CD4-positive, alpha-beta T cell treated with Interleukin-4 for 4 hours (primary cell): Measurements from ENCODE around the gene GPR22.
A peak's percentile ranks its signal among the peaks of the same experiment; 100 is the strongest.

Source experiments
- DNase-seq: peaks from one replicate; pipeline ENCODE4 v3.0.0-alpha.2; 2020

The GPR22 gene

GRCh38 chr7:107469929-107470328 is at the start of gene GPR22:
Gene GPR22, plus strand, starts transcription at chr7:107470057. Its CDS starts 4,004 bp downstream, at chr7:107474061.
- no peak for DNase-seq

GRCh38 chr7:107427462-107427861 is 42.4 kb upstream of the GPR22 start:
- no peak for DNase-seq

GRCh38 chr7:107428642-107429041 is 41.2 kb upstream of the GPR22 start:
- DNase-seq = no peak

GRCh38 chr7:107430057-107430456 is 39.8 kb upstream of the GPR22 start:
- no peak for DNase-seq

- no peak for DNase-seq
Measured at GRCh38 chr7:107432261-107432660, 37.6 kb upstream of the GPR22 start.

GRCh38 chr7:107435749-107436148 is 34.1 kb upstream of the GPR22 start:
- DNase-seq = no peak

- no peak for DNase-seq
Measured at GRCh38 chr7:107439025-107439424, 30.8 kb upstream of the GPR22 start.

- DNase-seq = no peak
Measured at GRCh38 chr7:107441581-107442422, 28.1 kb upstream of the GPR22 start.

GRCh38 chr7:107442678-107443077 is 27.2 kb upstream of the GPR22 start:
- no peak for DNase-seq

- DNase-seq = no peak
Measured at GRCh38 chr7:107446531-107446930, 23.3 kb upstream of the GPR22 start.

GRCh38 chr7:107446988-107447387 is 22.9 kb upstream of the GPR22 start:
- no peak for DNase-seq

- no peak for DNase-seq
Measured at GRCh38 chr7:107450970-107451369, 18.9 kb upstream of the GPR22 start.

- no peak for DNase-seq
Measured at GRCh38 chr7:107453388-107453787, 16.5 kb upstream of the GPR22 start.

GRCh38 chr7:107461938-107462533 is 7.8 kb upstream of the GPR22 start:
- no peak for DNase-seq

GRCh38 chr7:107463139-107464078 is 6.4 kb upstream of the GPR22 start:
- peak; percentile 41 for DNase-seq

- DNase-seq = no peak
Measured at GRCh38 chr7:107464666-107465226, 5.1 kb upstream of the GPR22 start.

- no peak for DNase-seq
Measured at GRCh38 chr7:107467972-107468371, 1.9 kb upstream of the GPR22 start.

- DNase-seq = no peak
Measured at GRCh38 chr7:107468824-107469223, 1.0 kb upstream of the GPR22 start.

GRCh38 chr7:107471292-107472070 is 1.6 kb downstream of the GPR22 start:
- DNase-seq = no peak

GRCh38 chr7:107472116-107472515 is 2.3 kb downstream of the GPR22 start:
- DNase-seq = no peak

GRCh38 chr7:107474104-107474521 is 4.3 kb downstream of the GPR22 start:
- DNase-seq = no peak

- DNase-seq = no peak
Measured at GRCh38 chr7:107479303-107479702, 9.4 kb downstream of the GPR22 start.
